ENCODE measurements around the gene WDR45.

DNA sequence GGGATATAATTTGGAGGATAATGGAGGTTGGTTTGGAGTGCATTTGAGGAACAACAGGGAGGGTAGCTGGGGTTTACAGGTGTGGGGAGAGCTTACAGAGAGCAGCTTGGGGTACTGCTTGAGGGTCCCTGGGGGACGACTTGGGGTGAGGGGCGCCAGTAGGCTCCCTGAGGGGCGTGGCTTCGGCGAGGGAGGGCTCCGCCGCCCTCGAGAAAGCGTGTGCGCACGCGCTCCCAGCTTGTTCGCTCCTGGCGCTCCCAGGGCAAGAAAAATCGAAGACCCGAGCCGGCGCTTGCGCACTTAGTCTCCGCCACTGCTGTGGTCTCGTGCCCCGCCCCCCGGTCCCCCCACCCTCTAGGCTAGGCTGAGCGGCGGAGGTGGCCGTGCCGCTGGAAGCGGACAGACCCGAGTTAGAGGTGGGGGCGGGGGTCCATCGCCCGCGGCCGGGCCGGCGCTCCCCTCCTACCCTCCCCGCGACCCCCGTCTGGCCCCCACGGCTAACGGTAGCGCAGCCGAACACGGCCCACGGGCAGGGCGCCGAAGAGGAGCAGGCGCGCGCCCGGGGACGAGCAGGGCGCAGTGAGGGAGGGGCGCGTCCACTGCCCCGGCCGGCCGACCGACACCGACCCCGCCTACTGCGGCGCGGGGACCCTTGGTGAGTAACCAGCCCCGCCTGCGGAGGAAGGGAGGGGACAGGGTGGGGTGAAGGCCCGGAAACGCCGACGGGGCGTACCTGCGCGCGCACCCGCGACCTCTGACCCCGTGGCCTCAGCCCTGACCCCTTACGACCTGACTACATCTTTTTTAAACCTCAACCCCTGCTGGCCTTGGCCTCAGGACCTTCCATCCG is 26.2 kb downstream of the WDR45 start:
- TF ChIP-seq CTCF (optimal IDR thresholded peaks at IDR 0.05 in 1 of 3, IDR thresholded peaks at IDR 0.05 in 1 of 3, conservative IDR thresholded peaks at IDR 0.05 in 1 of 3; ENCODE audit: extremely low read depth in 1 of 3, insufficient read depth in 2 of 3, low read length in 3 of 3): no peak
- TF ChIP-seq EZH2 (IDR thresholded peaks at IDR 0.05; ENCODE audit: low read length): no peak
